Liver (tissue), 3 donors: ENCODE measurements around the gene NFIB.

Experiments used
- EGR1 ChIP-seq, 2 donors: IDR thresholded peaks; 2 replicates each; pipeline ENCODE4 v1.6.1; 2016 to 2018; ENCODE audit warnings: antibody characterized with exemption in 2 of 2, low read depth in 2 of 2
- GABPA ChIP-seq, 2 donors: IDR thresholded peaks in 1 of 2; conservative IDR thresholded peaks in 1 of 2; 2 replicates each; pipeline ENCODE4 v1.6.1; 2016; ENCODE audit warnings: antibody characterized with exemption in 2 of 2, mild to moderate bottlenecking in 1 of 2, moderate library complexity in 1 of 2
- HNF4A ChIP-seq, 2 donors: conservative IDR thresholded peaks; 2 replicates each; pipeline ENCODE4 v1.6.1; 2016; ENCODE audit warnings: antibody characterized with exemption in 2 of 2, mild to moderate bottlenecking in 2 of 2
- HNF4G ChIP-seq: IDR thresholded peaks from 2 replicates; pipeline ENCODE4 v1.6.1; 2016; ENCODE audit warnings: antibody characterized with exemption
- JUND ChIP-seq, 2 donors: IDR thresholded peaks; 2 replicates each; pipeline ENCODE4 v1.6.1; 2016; ENCODE audit warnings: antibody characterized with exemption in 2 of 2
- NR2F2 ChIP-seq: IDR thresholded peaks from 2 replicates; pipeline ENCODE4 v1.6.1; 2016; ENCODE audit warnings: antibody characterized with exemption
- RAD21 ChIP-seq, 2 donors: IDR thresholded peaks; 2 replicates each; pipeline ENCODE4 v1.6.1; 2016; ENCODE audit warnings: antibody characterized with exemption in 2 of 2, mild to moderate bottlenecking in 2 of 2
- SP1 ChIP-seq: IDR thresholded peaks from 2 replicates; pipeline ENCODE4 v1.6.1; 2018; ENCODE audit warnings: antibody characterized with exemption, mild to moderate bottlenecking
- TAF1 ChIP-seq: conservative IDR thresholded peaks from 2 replicates; pipeline ENCODE4 v1.6.1; 2016; ENCODE audit warnings: antibody characterized with exemption, mild to moderate bottlenecking
- YY1 ChIP-seq: IDR thresholded peaks from 2 replicates; pipeline ENCODE4 v1.6.1; 2016; ENCODE audit warnings: antibody characterized with exemption, mild to moderate bottlenecking
- TF ChIP-seq, protein P1 (sequence below): fragments of 150-350 bp; IDR thresholded peaks from 2 replicates; pipeline ENCODE4 v1.5.1; 2017; ENCODE audit warnings: improper control_type of control experiment, low read depth, low read length; ENCODE audit not compliant: missing input control
- TF ChIP-seq, protein P2 (sequence below): IDR thresholded peaks from 2 replicates; pipeline ENCODE4 v1.6.1; 2016; ENCODE audit warnings: antibody characterized with exemption
- TF ChIP-seq, protein P3 (sequence below): IDR thresholded peaks from 2 replicates; pipeline ENCODE4 v1.6.1; 2016; ENCODE audit warnings: antibody characterized with exemption
- donor health status: healthy.
- donor health status: healthy.

DNA sequence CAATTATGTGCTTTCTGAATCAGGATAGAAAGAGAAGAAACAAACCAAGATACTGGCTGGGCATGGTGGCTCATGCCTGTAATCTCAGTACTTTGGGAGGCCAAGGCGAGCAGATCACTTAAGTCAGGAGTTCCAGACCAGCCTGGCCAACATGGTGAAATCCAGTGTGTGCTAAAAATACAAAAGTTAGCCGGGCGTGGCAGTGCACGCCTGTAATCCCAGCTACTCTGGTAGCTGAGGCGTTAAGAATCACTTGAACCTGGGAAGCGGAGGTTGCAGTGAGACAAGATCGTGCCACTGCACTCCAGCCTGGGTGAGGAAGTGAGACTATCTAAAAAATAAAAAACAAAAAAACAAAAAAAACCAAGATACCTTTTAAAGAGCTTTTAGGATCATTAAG is 214.2 kb downstream of the NFIB start:
- TF ChIP-seq, protein P1, sequence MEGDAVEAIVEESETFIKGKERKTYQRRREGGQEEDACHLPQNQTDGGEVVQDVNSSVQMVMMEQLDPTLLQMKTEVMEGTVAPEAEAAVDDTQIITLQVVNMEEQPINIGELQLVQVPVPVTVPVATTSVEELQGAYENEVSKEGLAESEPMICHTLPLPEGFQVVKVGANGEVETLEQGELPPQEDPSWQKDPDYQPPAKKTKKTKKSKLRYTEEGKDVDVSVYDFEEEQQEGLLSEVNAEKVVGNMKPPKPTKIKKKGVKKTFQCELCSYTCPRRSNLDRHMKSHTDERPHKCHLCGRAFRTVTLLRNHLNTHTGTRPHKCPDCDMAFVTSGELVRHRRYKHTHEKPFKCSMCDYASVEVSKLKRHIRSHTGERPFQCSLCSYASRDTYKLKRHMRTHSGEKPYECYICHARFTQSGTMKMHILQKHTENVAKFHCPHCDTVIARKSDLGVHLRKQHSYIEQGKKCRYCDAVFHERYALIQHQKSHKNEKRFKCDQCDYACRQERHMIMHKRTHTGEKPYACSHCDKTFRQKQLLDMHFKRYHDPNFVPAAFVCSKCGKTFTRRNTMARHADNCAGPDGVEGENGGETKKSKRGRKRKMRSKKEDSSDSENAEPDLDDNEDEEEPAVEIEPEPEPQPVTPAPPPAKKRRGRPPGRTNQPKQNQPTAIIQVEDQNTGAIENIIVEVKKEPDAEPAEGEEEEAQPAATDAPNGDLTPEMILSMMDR: no peak
- TF ChIP-seq HNF4G: no peak
- TF ChIP-seq, protein P2, sequence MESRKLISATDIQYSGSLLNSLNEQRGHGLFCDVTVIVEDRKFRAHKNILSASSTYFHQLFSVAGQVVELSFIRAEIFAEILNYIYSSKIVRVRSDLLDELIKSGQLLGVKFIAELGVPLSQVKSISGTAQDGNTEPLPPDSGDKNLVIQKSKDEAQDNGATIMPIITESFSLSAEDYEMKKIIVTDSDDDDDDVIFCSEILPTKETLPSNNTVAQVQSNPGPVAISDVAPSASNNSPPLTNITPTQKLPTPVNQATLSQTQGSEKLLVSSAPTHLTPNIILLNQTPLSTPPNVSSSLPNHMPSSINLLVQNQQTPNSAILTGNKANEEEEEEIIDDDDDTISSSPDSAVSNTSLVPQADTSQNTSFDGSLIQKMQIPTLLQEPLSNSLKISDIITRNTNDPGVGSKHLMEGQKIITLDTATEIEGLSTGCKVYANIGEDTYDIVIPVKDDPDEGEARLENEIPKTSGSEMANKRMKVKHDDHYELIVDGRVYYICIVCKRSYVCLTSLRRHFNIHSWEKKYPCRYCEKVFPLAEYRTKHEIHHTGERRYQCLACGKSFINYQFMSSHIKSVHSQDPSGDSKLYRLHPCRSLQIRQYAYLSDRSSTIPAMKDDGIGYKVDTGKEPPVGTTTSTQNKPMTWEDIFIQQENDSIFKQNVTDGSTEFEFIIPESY: no peak
- TF ChIP-seq YY1: no peak
- no peak for TF ChIP-seq RAD21 (IDR thresholded peaks at IDR 0.05)
- TF ChIP-seq TAF1: no peak
- TF ChIP-seq HNF4A (conservative IDR thresholded peaks at IDR 0.05): no peak
- TF ChIP-seq GABPA (IDR thresholded peaks at IDR 0.05 in 1 of 2, conservative IDR thresholded peaks at IDR 0.05 in 1 of 2): no peak
- TF ChIP-seq, protein P3, sequence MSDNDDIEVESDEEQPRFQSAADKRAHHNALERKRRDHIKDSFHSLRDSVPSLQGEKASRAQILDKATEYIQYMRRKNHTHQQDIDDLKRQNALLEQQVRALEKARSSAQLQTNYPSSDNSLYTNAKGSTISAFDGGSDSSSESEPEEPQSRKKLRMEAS: no peak
- TF ChIP-seq NR2F2: no peak
- TF ChIP-seq JUND (IDR thresholded peaks at IDR 0.05): no peak
- no peak for TF ChIP-seq SP1
- TF ChIP-seq EGR1 (IDR thresholded peaks at IDR 0.05; ENCODE audit: low read depth in 2 of 2): no peak
